ENCODE results near the gene GABBR2. TPM values are rescaled to one million over a fixed set of nuclear protein-coding genes. Genes with fewer than 3 reads are reported as not detected.

The GABBR2 gene
- total RNA-seq, 2 donors from 2014 or later: 1.2 to 1.3 TPM

DNA sequence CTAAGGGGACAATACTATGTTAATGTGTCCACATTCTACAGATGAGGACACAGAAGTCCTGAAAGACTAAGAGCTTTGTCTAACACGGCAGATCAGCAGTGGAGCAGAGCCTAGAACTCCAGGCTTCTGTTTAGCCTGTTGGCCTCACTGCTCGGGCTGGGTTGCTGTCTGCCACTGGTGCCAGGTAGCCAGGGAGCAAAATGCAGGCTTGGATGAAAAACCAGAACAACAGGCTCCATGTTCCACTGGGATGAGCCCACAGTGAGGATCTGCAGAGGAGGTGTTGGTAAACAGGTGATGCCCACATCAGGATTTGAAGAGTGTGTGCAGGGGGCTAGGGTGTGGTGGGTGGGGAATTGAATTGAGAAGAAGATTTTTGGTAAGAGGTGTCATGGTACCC, 339.3 kb downstream of the GABBR2 start:
- Histone ChIP-seq H3K4me1 (ENCODE audit: control insufficient read depth, insufficient read depth, low read length) (peaks cover 2% of the 10 kb centered on the region), H3K36me3 (ENCODE audit: control insufficient read depth, insufficient read depth, low read length) (no peaks in the 10 kb centered on the region), H3K9me3 (ENCODE audit: control insufficient read depth, low read length) (peaks cover 25% of the 10 kb centered on the region), H3K27me3 (ENCODE audit: control insufficient read depth, insufficient read depth, low read length, poor library complexity, severe bottlenecking) (no peaks in the 10 kb centered on the region), H3K27ac (ENCODE audit: low read depth, low read length) (no peak overlapping the region), H3K4me3 (ENCODE audit: low read length) (no peak overlapping the region), H3K9ac (ENCODE audit: extremely low read depth, low read length, poor library complexity, severe bottlenecking) (no peak overlapping the region)
- H3K4me1 Mint-ChIP-seq: peaks cover 3% of the 10 kb centered on the region
- WGBS, 2 experiments (ENCODE audit: insufficient coverage in 1 of 2, insufficient read length in 1 of 2): 94 to 100% methylated on average over 2 of the region's 2 CpGs
- H3K27ac Mint-ChIP-seq: no peak overlapping the region
- H3K4me3 Mint-ChIP-seq: no peak overlapping the region
- H3K9me3 Mint-ChIP-seq: peaks cover 21% of the 10 kb centered on the region
- H3K27me3 Mint-ChIP-seq (ENCODE audit: insufficient read depth): no peaks in the 10 kb centered on the region
- TF ChIP-seq, protein P1, sequence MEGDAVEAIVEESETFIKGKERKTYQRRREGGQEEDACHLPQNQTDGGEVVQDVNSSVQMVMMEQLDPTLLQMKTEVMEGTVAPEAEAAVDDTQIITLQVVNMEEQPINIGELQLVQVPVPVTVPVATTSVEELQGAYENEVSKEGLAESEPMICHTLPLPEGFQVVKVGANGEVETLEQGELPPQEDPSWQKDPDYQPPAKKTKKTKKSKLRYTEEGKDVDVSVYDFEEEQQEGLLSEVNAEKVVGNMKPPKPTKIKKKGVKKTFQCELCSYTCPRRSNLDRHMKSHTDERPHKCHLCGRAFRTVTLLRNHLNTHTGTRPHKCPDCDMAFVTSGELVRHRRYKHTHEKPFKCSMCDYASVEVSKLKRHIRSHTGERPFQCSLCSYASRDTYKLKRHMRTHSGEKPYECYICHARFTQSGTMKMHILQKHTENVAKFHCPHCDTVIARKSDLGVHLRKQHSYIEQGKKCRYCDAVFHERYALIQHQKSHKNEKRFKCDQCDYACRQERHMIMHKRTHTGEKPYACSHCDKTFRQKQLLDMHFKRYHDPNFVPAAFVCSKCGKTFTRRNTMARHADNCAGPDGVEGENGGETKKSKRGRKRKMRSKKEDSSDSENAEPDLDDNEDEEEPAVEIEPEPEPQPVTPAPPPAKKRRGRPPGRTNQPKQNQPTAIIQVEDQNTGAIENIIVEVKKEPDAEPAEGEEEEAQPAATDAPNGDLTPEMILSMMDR (conservative IDR thresholded peaks at IDR 0.05): no peak
- DNase-seq: no peak
- peaks cover 4% of the 10 kb centered on the region for H3K36me3 Mint-ChIP-seq (ENCODE audit: low read depth)

DNA sequence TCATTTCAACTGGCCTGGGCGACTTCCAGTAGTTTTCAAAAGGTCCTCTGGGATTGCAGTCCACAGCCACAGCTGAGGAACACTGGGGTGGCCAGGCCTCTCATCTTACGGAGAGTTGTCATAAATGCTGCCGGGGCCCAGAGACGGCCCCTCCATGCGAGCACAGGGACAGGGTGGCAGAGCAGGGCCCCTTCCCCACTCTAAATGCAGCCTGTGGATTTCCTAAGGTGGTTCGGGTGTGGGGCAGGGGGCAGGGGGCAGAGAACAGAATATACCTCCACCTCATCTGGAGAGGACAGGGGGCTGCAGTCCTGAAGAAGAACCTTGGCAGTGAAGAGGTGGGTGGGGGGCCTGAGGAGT, 339.7 kb downstream of the GABBR2 start:
- Mint-ChIP-seq H3K36me3 (ENCODE audit: low read depth) (peaks cover 4% of the 10 kb centered on the region), H3K27ac (no peak overlapping the region), H3K27me3 (ENCODE audit: insufficient read depth) (no peaks in the 10 kb centered on the region), H3K4me1 (no peaks in the 10 kb centered on the region), H3K4me3 (no peak overlapping the region), H3K9me3 (peaks cover 24% of the 10 kb centered on the region)
- Histone ChIP-seq H3K27me3 (ENCODE audit: control insufficient read depth, insufficient read depth, low read length, poor library complexity, severe bottlenecking) (no peaks in the 10 kb centered on the region), H3K9me3 (ENCODE audit: control insufficient read depth, low read length) (peaks cover 25% of the 10 kb centered on the region), H3K36me3 (ENCODE audit: control insufficient read depth, insufficient read depth, low read length) (no peaks in the 10 kb centered on the region), H3K4me3 (ENCODE audit: low read length) (no peak overlapping the region), H3K9ac (ENCODE audit: extremely low read depth, low read length, poor library complexity, severe bottlenecking) (no peak overlapping the region), H3K27ac (ENCODE audit: low read depth, low read length) (no peak overlapping the region), H3K4me1 (ENCODE audit: control insufficient read depth, insufficient read depth, low read length) (no peaks in the 10 kb centered on the region)
- 93 to 100% methylated on average over 1 to 6 of the region's 6 CpGs for WGBS, 2 experiments (ENCODE audit: insufficient coverage in 1 of 2, insufficient read length in 1 of 2)
- no peak for DNase-seq
- TF ChIP-seq, protein P1 (conservative IDR thresholded peaks at IDR 0.05): no peak

DNA sequence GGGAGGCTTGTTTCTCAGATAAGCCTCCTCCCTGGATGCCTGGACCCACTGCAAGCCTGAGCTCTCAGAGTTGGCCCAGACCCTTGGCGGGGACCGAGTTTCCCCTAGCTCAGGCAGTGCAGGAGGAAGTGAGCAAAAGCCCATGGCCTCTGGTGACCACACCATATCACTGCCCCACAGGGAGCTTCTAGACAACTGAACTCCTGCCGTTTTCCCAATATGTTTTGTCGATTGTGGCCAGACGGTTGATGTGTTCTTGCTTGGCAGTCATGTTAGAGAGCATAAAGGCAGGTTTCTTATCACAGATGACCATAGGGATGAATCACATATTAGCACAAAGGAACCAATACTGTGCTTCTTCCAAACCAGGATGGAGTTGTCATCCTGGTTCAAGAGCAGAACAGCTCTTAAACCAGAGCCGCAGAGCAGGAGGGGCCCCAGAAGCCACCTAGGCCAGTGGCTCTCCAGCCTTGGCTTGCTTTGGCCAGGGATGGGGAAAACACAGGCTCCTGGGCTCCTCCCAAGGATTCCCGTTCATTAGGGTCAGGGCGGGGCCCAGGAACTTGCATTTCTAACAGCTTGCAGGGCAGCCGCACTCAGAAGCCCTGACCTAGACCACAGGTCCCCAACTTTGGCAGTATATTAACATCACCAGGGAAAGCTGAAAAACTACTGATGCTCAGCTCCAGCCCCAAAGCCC, 340.2 kb downstream of the GABBR2 start:
- Histone ChIP-seq H3K4me1 (ENCODE audit: control insufficient read depth, insufficient read depth, low read length) (no peaks in the 10 kb centered on the region), H3K9me3 (ENCODE audit: control insufficient read depth, low read length) (peaks cover 25% of the 10 kb centered on the region), H3K36me3 (ENCODE audit: control insufficient read depth, insufficient read depth, low read length) (no peaks in the 10 kb centered on the region), H3K9ac (ENCODE audit: extremely low read depth, low read length, poor library complexity, severe bottlenecking) (no peak overlapping the region), H3K27me3 (ENCODE audit: control insufficient read depth, insufficient read depth, low read length, poor library complexity, severe bottlenecking) (no peaks in the 10 kb centered on the region), H3K27ac (ENCODE audit: low read depth, low read length) (no peak overlapping the region), H3K4me3 (ENCODE audit: low read length) (no peak overlapping the region)
- H3K36me3 Mint-ChIP-seq (ENCODE audit: low read depth): peaks cover 4% of the 10 kb centered on the region
- peaks cover 24% of the 10 kb centered on the region for H3K9me3 Mint-ChIP-seq
- H3K27ac Mint-ChIP-seq: no peak overlapping the region
- H3K4me3 Mint-ChIP-seq: no peak overlapping the region
- no peaks in the 10 kb centered on the region for H3K4me1 Mint-ChIP-seq
- no peaks in the 10 kb centered on the region for H3K27me3 Mint-ChIP-seq (ENCODE audit: insufficient read depth)
- WGBS, 2 experiments (ENCODE audit: insufficient coverage in 1 of 2, insufficient read length in 1 of 2): 86 to 92% methylated on average over 6 to 9 of the region's 9 CpGs
- no peak for DNase-seq
- TF ChIP-seq, protein P1 (conservative IDR thresholded peaks at IDR 0.05): no peak
